ENCODE results near the gene ACTC1. TPM values are rescaled to one million over a fixed set of nuclear protein-coding genes. Genes with fewer than 3 reads are reported as not detected.

ACTC1 gene
- total and polyA plus RNA-seq, 7 experiments from 2014 or later, result not detected

GRCh38 chr15:34753236-34753894, 42.0 kb downstream of the ACTC1 start:
- Mint-ChIP-seq H3K27ac (no peak overlapping the region), H3K27me3 (peaks cover 62 to 82% (median 76%) of the 10 kb centered on the region in 5 donors), H3K9me3 (peaks cover 0 to 13% (median 2%) of the 10 kb centered on the region in 11 donors), H3K36me3 (no peaks in the 10 kb centered on the region), H3K4me1 (peaks cover 2 to 12% (median 5%) of the 10 kb centered on the region in 7 donors), H3K4me3 (peak overlapping the region in 2 of 10 donors; percentile 47 to 76)
- intact Hi-C loops (cut with micrococcal nuclease), result no loop called here
- no peaks in the 10 kb centered on the region for H3K4me1 ChIP-seq (ENCODE audit: control insufficient read depth in 2 of 2, insufficient read depth in 2 of 2, low read length in 2 of 2)
- CTCF ChIA-PET, result no interaction called here
- DNase-seq, result no peak
- H3K36me3 ChIP-seq (ENCODE audit: control insufficient read depth in 2 of 3, insufficient read depth in 3 of 3, low read length in 3 of 3), result no peaks in the 10 kb centered on the region
- no peaks in the 10 kb centered on the region for H3K9me3 ChIP-seq (ENCODE audit: control insufficient read depth in 2 of 3, low read length in 3 of 3)
- H3K27ac ChIP-seq (ENCODE audit: low read depth, low read length), result no peak overlapping the region
- H3K27me3 ChIP-seq (ENCODE audit: control insufficient read depth in 2 of 2, insufficient read depth in 2 of 2, low read length in 2 of 2), result peaks cover 0 to 3% of the 10 kb centered on the region in 2 donors
- ATAC-seq, result no peak
- H3K4me3 ChIP-seq (ENCODE audit: low read length), result no peak overlapping the region
- POLR2A ChIA-PET, result no interaction called here

- no peaks in the 10 kb centered on the region for H3K36me3 ChIP-seq (ENCODE audit: control insufficient read depth in 2 of 3, insufficient read depth in 3 of 3, low read length in 3 of 3)
- H3K27ac ChIP-seq (ENCODE audit: low read depth, low read length), result no peak overlapping the region
- peaks cover 0 to 3% of the 10 kb centered on the region in 2 donors for H3K27me3 ChIP-seq (ENCODE audit: control insufficient read depth in 2 of 2, insufficient read depth in 2 of 2, low read length in 2 of 2)
- Mint-ChIP-seq H3K4me3 (no peak overlapping the region), H3K27ac (no peak overlapping the region), H3K36me3 (no peaks in the 10 kb centered on the region), H3K27me3 (peaks cover 36 to 83% (median 64%) of the 10 kb centered on the region in 5 donors), H3K4me1 (peaks cover 0 to 6% (median 4%) of the 10 kb centered on the region in 7 donors), H3K9me3 (peaks cover 0 to 13% (median 2%) of the 10 kb centered on the region in 11 donors)
- ATAC-seq, result no peak
- CTCF ChIA-PET, result no interaction called here
- H3K9me3 ChIP-seq (ENCODE audit: control insufficient read depth in 2 of 3, low read length in 3 of 3), result no peaks in the 10 kb centered on the region
- POLR2A ChIA-PET, result no interaction called here
- no peak for DNase-seq
- no peak overlapping the region for H3K4me3 ChIP-seq (ENCODE audit: low read length)
- H3K4me1 ChIP-seq (ENCODE audit: control insufficient read depth in 2 of 2, insufficient read depth in 2 of 2, low read length in 2 of 2), result no peaks in the 10 kb centered on the region
- intact Hi-C loops (cut with micrococcal nuclease), result no loop called here
Measured at GRCh38 chr15:34749691-34750090, 45.7 kb downstream of the ACTC1 start.

Other genes starting within 250 kb of the ACTC1 start
- 100 to 1,000 TPM; 285 to 393 (median 315) TPM for gene GOLGA8B, start 211.9 kb downstream of the ACTC1 start, total RNA-seq
- gene GOLGA8B, start 211.9 kb downstream of the ACTC1 start, polyA plus RNA-seq, result 1 to 10 TPM; 2.5 to 8.6 TPM
- not detected for gene GJD2, start 40.6 kb downstream of the ACTC1 start, total RNA-seq
- not detected for gene GJD2, start 40.6 kb downstream of the ACTC1 start, polyA plus RNA-seq
- 10 to 100 TPM; 38.1 to 43.5 (median 41.3) TPM for gene AQR, start 174.2 kb upstream of the ACTC1 start, total RNA-seq
- gene AQR, start 174.2 kb upstream of the ACTC1 start, polyA plus RNA-seq, result 10 to 100 TPM; 12.7 to 14.2 TPM
- 10 to 100 TPM; 32.5 to 69.9 (median 50.2) TPM for gene ZNF770, start 192.7 kb upstream of the ACTC1 start, total RNA-seq
- 100 to 1,000 TPM; 119 to 146 TPM for gene ZNF770, start 192.7 kb upstream of the ACTC1 start, polyA plus RNA-seq